CD4-positive, CD25-positive, alpha-beta regulatory T cell (primary cell): Measurements from ENCODE around the gene ATXN3. TPM values are rescaled to one million over a fixed set of nuclear protein-coding genes. Genes with fewer than 3 reads are reported as not detected.

Source experiments
- ATAC-seq, 2 donors: fragments of 150-1000 bp; cut with Tn5 transposase; one replicate each; pipeline ENCODE4 v1.10.0; 2021; ENCODE audit warnings: low read depth in 2 of 2, moderate number of reproducible peaks in 2 of 2, moderate library complexity in 1 of 2
- DNase-seq, 3 donors: peaks; one replicate each; pipeline versions ENCODE4 v3.0.0 to v3.0.0-alpha.2; 2012 to 2022; ENCODE audit warnings: mixed read lengths in 1 of 3
- H3K27ac ChIP-seq: one replicate; pipeline ENCODE4 v1.7.0; 2013; ENCODE audit warnings: mild to moderate bottlenecking, low read length; ENCODE audit not compliant: insufficient read depth, poor library complexity, severe bottlenecking
- H3K27me3 ChIP-seq: one replicate; pipeline ENCODE4 v1.7.0; 2013; ENCODE audit warnings: low read length; ENCODE audit not compliant: control insufficient read depth, insufficient read depth
- H3K36me3 ChIP-seq: one replicate; pipeline ENCODE4 v1.7.0; 2013; ENCODE audit warnings: mild to moderate bottlenecking, low read length, moderate library complexity; ENCODE audit not compliant: control insufficient read depth, insufficient read depth
- H3K4me1 ChIP-seq: 2 replicates; pipeline ENCODE4 v1.7.0; 2013; ENCODE audit warnings: mild to moderate bottlenecking, low read length; ENCODE audit not compliant: insufficient read depth, control insufficient read depth, poor library complexity, severe bottlenecking
- H3K4me3 ChIP-seq: one replicate; pipeline ENCODE4 v1.7.0; 2013; ENCODE audit warnings: low read depth, mild to moderate bottlenecking, low read length, moderate library complexity
- H3K9me3 ChIP-seq, 2 experiments: 1 replicate in 1 of 2; 2 replicates in 1 of 2; pipeline ENCODE4 v1.7.0; 2013; ENCODE audit warnings: low read length in 2 of 2, mild to moderate bottlenecking in 1 of 2, moderate library complexity in 1 of 2; ENCODE audit not compliant: control insufficient read depth in 2 of 2
- H3K27ac Mint-ChIP-seq, 3 donors: one replicate each; pipeline ENCODE4 v1.8.0; 2020 to 2022; ENCODE audit warnings: mild to moderate bottlenecking in 3 of 3, mixed read lengths in 3 of 3, moderate library complexity in 2 of 3
- H3K27me3 Mint-ChIP-seq: one replicate; pipeline ENCODE4 v1.8.0; 2022; ENCODE audit warnings: mild to moderate bottlenecking, mixed read lengths
- H3K36me3 Mint-ChIP-seq: one replicate; pipeline ENCODE4 v1.8.0; 2020; ENCODE audit warnings: mixed read lengths
- H3K4me1 Mint-ChIP-seq, 4 donors: one replicate each; pipeline ENCODE4 v1.8.0; 2020 to 2022; ENCODE audit warnings: mixed read lengths in 4 of 4, mild to moderate bottlenecking in 1 of 4
- H3K4me3 Mint-ChIP-seq, 4 donors: one replicate each; pipeline ENCODE4 v1.8.0; 2020 to 2022; ENCODE audit warnings: mild to moderate bottlenecking in 4 of 4, mixed read lengths in 4 of 4, moderate library complexity in 3 of 4
- H3K9me3 Mint-ChIP-seq, 7 donors: one replicate each; pipeline ENCODE4 v1.8.0; 2020 to 2022; ENCODE audit warnings: mixed read lengths in 7 of 7, mild to moderate bottlenecking in 3 of 7, moderate library complexity in 2 of 7
- polyA plus RNA-seq, 4 donors: library from polyadenylated mRNA; unstranded; fragments of 300-500 nt; fragmentation: Illumina TruSeq; gene quantifications; one replicate each; pipeline ENCODE4 v1.2.3, GENCODE V29; 2021
- total RNA-seq: library from RNA; stranded (reverse); gene quantifications from one replicate; pipeline ENCODE4 v1.2.3, GENCODE V29; 2022

ATXN3 gene
- total and polyA plus RNA-seq, 5 donors from 2014 or later, result 13.1 to 28.5 (median 16.4) TPM

- H3K27me3 Mint-ChIP-seq, result no peaks in the 10 kb centered on the region
- peaks cover 31 to 54% (median 40%) of the 10 kb centered on the region in 4 donors for H3K4me1 Mint-ChIP-seq
- Histone ChIP-seq H3K27ac (peak within 1 kb of the TSS; percentile 89), H3K4me3 (peak within 1 kb of the TSS; percentile 98), H3K9me3 (no peaks in the 10 kb centered on the region), H3K4me1 (peaks cover 38% of the 10 kb centered on the region), H3K36me3 (no peaks in the 10 kb centered on the region), H3K27me3 (no peaks in the 10 kb centered on the region)
- peaks cover 7% of the 10 kb centered on the region for H3K36me3 Mint-ChIP-seq
- H3K4me3 Mint-ChIP-seq, result peak within 1 kb of the TSS; percentile 96 to 100 (median 98)
- ATAC-seq (peak; percentile 95 to 98), DNase-seq (peak; percentile 87 to 97 (median 95))
- H3K9me3 Mint-ChIP-seq, result no peaks in the 10 kb centered on the region
- peak within 1 kb of the TSS in 2 of 3 donors; percentile 99 for H3K27ac Mint-ChIP-seq
These were observed 66.5 kb downstream of the ATXN3 start, which contains the start of gene TRIP11 for GRCh38 chr14:92039719-92040430. TSS of gene TRIP11 (minus strand) at chr14:92040059. CDS start at chr14:92039685, 374 bp downstream.

- H3K4me1 ChIP-seq, result peaks cover 38% of the 10 kb centered on the region
- Mint-ChIP-seq H3K4me1 (peaks cover 31 to 59% (median 40%) of the 10 kb centered on the region in 4 donors), H3K36me3 (peaks cover 7% of the 10 kb centered on the region), H3K4me3 (peak overlapping the region; percentile 96 to 100 (median 98)), H3K27ac (peak overlapping the region in 2 of 3 donors; percentile 99), H3K27me3 (no peaks in the 10 kb centered on the region), H3K9me3 (no peaks in the 10 kb centered on the region)
- H3K4me3 ChIP-seq, result peak overlapping the region; percentile 98
- DNase-seq (peak in 2 of 3 donors; percentile 26 to 44), ATAC-seq (no peak)
- no peaks in the 10 kb centered on the region for H3K36me3 ChIP-seq
- H3K27ac ChIP-seq, result peak overlapping the region; percentile 89
- no peaks in the 10 kb centered on the region for H3K9me3 ChIP-seq
- H3K27me3 ChIP-seq, result no peaks in the 10 kb centered on the region
These were observed 67.2 kb downstream of the ATXN3 start for GRCh38 chr14:92039063-92039718.

- Mint-ChIP-seq H3K27ac (peak overlapping the region in 2 of 3 donors; percentile 76 to 78), H3K27me3 (no peaks in the 10 kb centered on the region), H3K4me1 (peaks cover 38 to 67% (median 49%) of the 10 kb centered on the region in 4 donors), H3K4me3 (peak overlapping the region; percentile 85 to 99 (median 96)), H3K36me3 (peaks cover 7% of the 10 kb centered on the region), H3K9me3 (no peaks in the 10 kb centered on the region)
- H3K4me3 ChIP-seq, result peak overlapping the region; percentile 98
- no peaks in the 10 kb centered on the region for H3K36me3 ChIP-seq
- ATAC-seq (no peak), DNase-seq (no peak)
- H3K4me1 ChIP-seq, result peaks cover 38% of the 10 kb centered on the region
- H3K27ac ChIP-seq, result no peak overlapping the region
- H3K9me3 ChIP-seq, result no peaks in the 10 kb centered on the region
- H3K27me3 ChIP-seq, result no peaks in the 10 kb centered on the region
These were observed 68.4 kb downstream of the ATXN3 start for GRCh38 chr14:92037989-92038388.

GRCh38 chr14:92035890-92036289 lies 70.5 kb downstream of the ATXN3 start:
- no peaks in the 10 kb centered on the region for H3K27me3 ChIP-seq
- peak overlapping the region; percentile 23 for H3K4me3 ChIP-seq
- Mint-ChIP-seq H3K27me3 (no peaks in the 10 kb centered on the region), H3K4me1 (peaks cover 38 to 67% (median 48%) of the 10 kb centered on the region in 4 donors), H3K4me3 (peak overlapping the region; percentile 1 to 97 (median 33)), H3K9me3 (no peaks in the 10 kb centered on the region), H3K36me3 (peaks cover 7% of the 10 kb centered on the region), H3K27ac (peak overlapping the region in 1 of 3 donors; percentile 36)
- peak overlapping the region; percentile 8 for H3K27ac ChIP-seq
- peaks cover 10% of the 10 kb centered on the region for H3K36me3 ChIP-seq
- peaks cover 32% of the 10 kb centered on the region for H3K4me1 ChIP-seq
- no peak for DNase-seq
- no peaks in the 10 kb centered on the region for H3K9me3 ChIP-seq
- ATAC-seq, result no peak

GRCh38 chr14:92033906-92034687 lies 72.3 kb downstream of the ATXN3 start:
- Histone ChIP-seq H3K4me1 (peaks cover 20% of the 10 kb centered on the region), H3K9me3 (no peaks in the 10 kb centered on the region), H3K36me3 (peaks cover 13% of the 10 kb centered on the region), H3K4me3 (no peak overlapping the region), H3K27me3 (no peaks in the 10 kb centered on the region), H3K27ac (no peak overlapping the region)
- ATAC-seq, result no peak
- Mint-ChIP-seq H3K9me3 (no peaks in the 10 kb centered on the region), H3K36me3 (peaks cover 7% of the 10 kb centered on the region), H3K4me1 (peaks cover 29 to 53% (median 40%) of the 10 kb centered on the region in 4 donors), H3K27ac (peak overlapping the region in 2 of 3 donors; percentile 50 to 83), H3K4me3 (peak overlapping the region in 3 of 4 donors; percentile 21 to 29 (median 29)), H3K27me3 (no peaks in the 10 kb centered on the region)
- DNase-seq, result no peak

- peaks cover 28 to 50% (median 35%) of the 10 kb centered on the region in 4 donors for H3K4me1 Mint-ChIP-seq
- H3K9me3 Mint-ChIP-seq, result no peaks in the 10 kb centered on the region
- ATAC-seq (no peak), DNase-seq (no peak)
- Histone ChIP-seq H3K27me3 (no peaks in the 10 kb centered on the region), H3K36me3 (peaks cover 16% of the 10 kb centered on the region), H3K4me1 (peaks cover 13% of the 10 kb centered on the region), H3K27ac (no peak overlapping the region), H3K9me3 (no peaks in the 10 kb centered on the region), H3K4me3 (no peak overlapping the region)
- H3K27me3 Mint-ChIP-seq, result no peaks in the 10 kb centered on the region
- H3K36me3 Mint-ChIP-seq, result peaks cover 9% of the 10 kb centered on the region
- peak overlapping the region; percentile 12 to 83 (median 50) for H3K27ac Mint-ChIP-seq
- H3K4me3 Mint-ChIP-seq, result peak overlapping the region in 1 of 4 donors; percentile 29
These were observed 72.9 kb downstream of the ATXN3 start for GRCh38 chr14:92033433-92033832.

GRCh38 chr14:92026548-92027190 lies 79.7 kb downstream of the ATXN3 start:
- Mint-ChIP-seq H3K4me3 (no peak overlapping the region), H3K9me3 (no peaks in the 10 kb centered on the region), H3K27ac (peak overlapping the region in 2 of 3 donors; percentile 7 to 89), H3K36me3 (peaks cover 22% of the 10 kb centered on the region), H3K27me3 (no peaks in the 10 kb centered on the region), H3K4me1 (peaks cover 14 to 32% (median 21%) of the 10 kb centered on the region in 4 donors)
- H3K9me3 ChIP-seq, result no peaks in the 10 kb centered on the region
- no peaks in the 10 kb centered on the region for H3K27me3 ChIP-seq
- H3K4me1 ChIP-seq, result no peaks in the 10 kb centered on the region
- peaks cover 53% of the 10 kb centered on the region for H3K36me3 ChIP-seq
- ATAC-seq, result no peak
- no peak overlapping the region for H3K27ac ChIP-seq
- no peak overlapping the region for H3K4me3 ChIP-seq
- DNase-seq, result no peak
